Activated T-helper 17 cell treated with anti-CD3 and anti-CD28 coated beads, Interleukin-2, amount 50 U/mL, for 72 hours (primary cell): ENCODE measurements around the gene ARL15. TPM values are rescaled to one million over a fixed set of nuclear protein-coding genes. Genes with fewer than 3 reads are reported as not detected.

Experiments used
- ATAC-seq: fragments of 150-1000 bp; cut with Tn5 transposase; replicated peaks from 2 replicates; pipeline ENCODE4 v1.10.0; 2021; ENCODE audit warnings: mild to moderate bottlenecking, moderate library complexity
- H3K27ac Mint-ChIP-seq: one replicate; pipeline ENCODE4 v1.8.0; 2022; ENCODE audit warnings: mixed read lengths
- H3K27me3 Mint-ChIP-seq: one replicate; pipeline ENCODE4 v1.8.0; 2022; ENCODE audit warnings: mixed read lengths
- H3K36me3 Mint-ChIP-seq: one replicate; pipeline ENCODE4 v1.8.0; 2022; ENCODE audit warnings: low read depth, mild to moderate bottlenecking, mixed read lengths
- H3K4me1 Mint-ChIP-seq: one replicate; pipeline ENCODE4 v1.8.0; 2022; ENCODE audit warnings: mixed read lengths
- H3K4me3 Mint-ChIP-seq: one replicate; pipeline ENCODE4 v1.8.0; 2022; ENCODE audit warnings: mild to moderate bottlenecking, mixed read lengths
- H3K9me3 Mint-ChIP-seq: one replicate; pipeline ENCODE4 v1.8.0; 2022; ENCODE audit warnings: mixed read lengths
- total RNA-seq, 2 donors: library from RNA; stranded (reverse); gene quantifications; one replicate each; pipeline ENCODE4 v1.2.3, GENCODE V29; 2022

ARL15 gene
- total RNA-seq, 2 donors from 2014 or later, result 6.8 to 8.3 TPM

GRCh38 chr5:54227109-54227508 lies 83.3 kb downstream of the ARL15 start:
- no peak for ATAC-seq
- H3K4me1 Mint-ChIP-seq, result peaks cover 25% of the 10 kb centered on the region
- no peaks in the 10 kb centered on the region for H3K9me3 Mint-ChIP-seq
- no peak overlapping the region for H3K27ac Mint-ChIP-seq
- no peak overlapping the region for H3K4me3 Mint-ChIP-seq
- no peaks in the 10 kb centered on the region for H3K36me3 Mint-ChIP-seq
- no peaks in the 10 kb centered on the region for H3K27me3 Mint-ChIP-seq

- no peak overlapping the region for H3K4me3 Mint-ChIP-seq
- no peaks in the 10 kb centered on the region for H3K27me3 Mint-ChIP-seq
- no peak for ATAC-seq
- no peaks in the 10 kb centered on the region for H3K9me3 Mint-ChIP-seq
- H3K4me1 Mint-ChIP-seq, result peaks cover 25% of the 10 kb centered on the region
- no peaks in the 10 kb centered on the region for H3K36me3 Mint-ChIP-seq
- H3K27ac Mint-ChIP-seq, result no peak overlapping the region
These were observed 84.2 kb downstream of the ARL15 start for GRCh38 chr5:54226215-54226614.

- Mint-ChIP-seq H3K27ac (no peak overlapping the region), H3K36me3 (no peaks in the 10 kb centered on the region), H3K9me3 (no peaks in the 10 kb centered on the region), H3K27me3 (no peaks in the 10 kb centered on the region), H3K4me3 (no peak overlapping the region), H3K4me1 (peaks cover 23% of the 10 kb centered on the region)
- ATAC-seq, result no peak
These were observed 86.1 kb downstream of the ARL15 start for GRCh38 chr5:54224103-54224826.

GRCh38 chr5:54222336-54222735 lies 88.0 kb downstream of the ARL15 start:
- peaks cover 20% of the 10 kb centered on the region for H3K4me1 Mint-ChIP-seq
- no peaks in the 10 kb centered on the region for H3K9me3 Mint-ChIP-seq
- no peaks in the 10 kb centered on the region for H3K27me3 Mint-ChIP-seq
- no peaks in the 10 kb centered on the region for H3K36me3 Mint-ChIP-seq
- H3K4me3 Mint-ChIP-seq, result no peak overlapping the region
- H3K27ac Mint-ChIP-seq, result no peak overlapping the region
- ATAC-seq, result no peak

GRCh38 chr5:54221135-54221534 lies 89.2 kb downstream of the ARL15 start:
- no peak overlapping the region for H3K27ac Mint-ChIP-seq
- H3K4me1 Mint-ChIP-seq, result peaks cover 18% of the 10 kb centered on the region
- no peaks in the 10 kb centered on the region for H3K36me3 Mint-ChIP-seq
- H3K9me3 Mint-ChIP-seq, result no peaks in the 10 kb centered on the region
- H3K4me3 Mint-ChIP-seq, result no peak overlapping the region
- no peaks in the 10 kb centered on the region for H3K27me3 Mint-ChIP-seq
- no peak for ATAC-seq

- ATAC-seq, result no peak
- Mint-ChIP-seq H3K27me3 (no peaks in the 10 kb centered on the region), H3K4me3 (no peak overlapping the region), H3K9me3 (no peaks in the 10 kb centered on the region), H3K27ac (no peak overlapping the region), H3K4me1 (peaks cover 11% of the 10 kb centered on the region), H3K36me3 (no peaks in the 10 kb centered on the region)
These were observed 89.9 kb downstream of the ARL15 start for GRCh38 chr5:54220230-54221040.

- Mint-ChIP-seq H3K4me1 (no peaks in the 10 kb centered on the region), H3K4me3 (no peak overlapping the region), H3K36me3 (no peaks in the 10 kb centered on the region), H3K27me3 (no peaks in the 10 kb centered on the region), H3K9me3 (no peaks in the 10 kb centered on the region), H3K27ac (no peak overlapping the region)
- peak; percentile 32 for ATAC-seq
These were observed 92.4 kb downstream of the ARL15 start for GRCh38 chr5:54217826-54218503.

- Mint-ChIP-seq H3K9me3 (no peaks in the 10 kb centered on the region), H3K36me3 (no peaks in the 10 kb centered on the region), H3K4me3 (no peak overlapping the region), H3K27me3 (no peaks in the 10 kb centered on the region), H3K27ac (no peak overlapping the region), H3K4me1 (no peaks in the 10 kb centered on the region)
- ATAC-seq, result no peak
These were observed 95.1 kb downstream of the ARL15 start for GRCh38 chr5:54215233-54215736.

- ATAC-seq, result no peak
- Mint-ChIP-seq H3K36me3 (no peaks in the 10 kb centered on the region), H3K9me3 (no peaks in the 10 kb centered on the region), H3K4me1 (no peaks in the 10 kb centered on the region), H3K27ac (no peak overlapping the region), H3K27me3 (no peaks in the 10 kb centered on the region), H3K4me3 (no peak overlapping the region)
These were observed 95.7 kb downstream of the ARL15 start for GRCh38 chr5:54214722-54215121.

- Mint-ChIP-seq H3K27me3 (no peaks in the 10 kb centered on the region), H3K4me3 (no peak overlapping the region), H3K4me1 (peaks cover 6% of the 10 kb centered on the region), H3K9me3 (no peaks in the 10 kb centered on the region), H3K27ac (no peak overlapping the region), H3K36me3 (no peaks in the 10 kb centered on the region)
- ATAC-seq, result no peak
These were observed 98.0 kb downstream of the ARL15 start for GRCh38 chr5:54212331-54212730.

GRCh38 chr5:54211912-54212311 lies 98.5 kb downstream of the ARL15 start:
- no peak overlapping the region for H3K4me3 Mint-ChIP-seq
- no peak for ATAC-seq

GRCh38 chr5:54207566-54207965 lies 102.8 kb downstream of the ARL15 start:
- H3K27ac Mint-ChIP-seq, result no peak overlapping the region
- peaks cover 6% of the 10 kb centered on the region for H3K4me1 Mint-ChIP-seq
- no peak overlapping the region for H3K4me3 Mint-ChIP-seq
- H3K36me3 Mint-ChIP-seq, result no peaks in the 10 kb centered on the region
- H3K27me3 Mint-ChIP-seq, result no peaks in the 10 kb centered on the region
- no peaks in the 10 kb centered on the region for H3K9me3 Mint-ChIP-seq
- no peak for ATAC-seq

More at GRCh38 chr5:54211912-54212311, 98.5 kb downstream of the ARL15 start:
- H3K4me1 Mint-ChIP-seq, result peaks cover 6% of the 10 kb centered on the region
- H3K36me3 Mint-ChIP-seq, result no peaks in the 10 kb centered on the region
- no peaks in the 10 kb centered on the region for H3K27me3 Mint-ChIP-seq
- no peak overlapping the region for H3K27ac Mint-ChIP-seq
- H3K9me3 Mint-ChIP-seq, result no peaks in the 10 kb centered on the region

- no peak overlapping the region for H3K27ac Mint-ChIP-seq
- H3K36me3 Mint-ChIP-seq, result no peaks in the 10 kb centered on the region
- no peak for ATAC-seq
- H3K4me1 Mint-ChIP-seq, result peaks cover 6% of the 10 kb centered on the region
- no peaks in the 10 kb centered on the region for H3K9me3 Mint-ChIP-seq
- no peaks in the 10 kb centered on the region for H3K27me3 Mint-ChIP-seq
- no peak overlapping the region for H3K4me3 Mint-ChIP-seq
These were observed 103.7 kb downstream of the ARL15 start for GRCh38 chr5:54206580-54207229.

- Mint-ChIP-seq H3K27ac (no peak overlapping the region), H3K27me3 (no peaks in the 10 kb centered on the region), H3K4me3 (no peak overlapping the region), H3K4me1 (peaks cover 6% of the 10 kb centered on the region), H3K9me3 (peaks cover 6% of the 10 kb centered on the region), H3K36me3 (no peaks in the 10 kb centered on the region)
- ATAC-seq, result no peak
These were observed 104.5 kb downstream of the ARL15 start for GRCh38 chr5:54205918-54206317.
